ENCODE measurements around the gene SLC35F3.

- TF ChIP-seq FOXM1 (IDR thresholded peaks at IDR 0.05; ENCODE audit: borderline replicate concordance, low read depth) (no peak), CEBPB (IDR thresholded peaks at IDR 0.05) (no peak), EP300 (IDR thresholded peaks at IDR 0.05; ENCODE audit: borderline replicate concordance) (no peak), TCF12 (IDR thresholded peaks at IDR 0.05; ENCODE audit: low read depth) (no peak), RAD21 (IDR thresholded peaks at IDR 0.05; ENCODE audit: low read depth) (no peak), MAX (IDR thresholded peaks at IDR 0.05) (no peak)
Observed at GRCh38 chr1:234322097-234322496, 417.6 kb downstream of the SLC35F3 start.

All from Ishikawa (cell line).